Astrocyte of the cerebellum (primary cell): Measurements from ENCODE around the gene MROH8.
"Not testable (repeated sequence)": the region's sequence is repeated elsewhere in the genome, so short reads cannot be mapped to it uniquely, and the experiment has no call there.

ENCODE experiments used
- DNase-seq: peaks from one replicate; pipeline ENCODE4 v3.0.0-alpha.2; 2011; ENCODE audit warnings: low read depth
- H3K4me3 ChIP-seq: 2 replicates; pipeline ENCODE4 v1.5.1; 2011; ENCODE audit warnings: mild to moderate bottlenecking, low read depth, low read length, moderate library complexity
- in situ Hi-C: cut with HindIII; loops from 2 replicates; pipeline ENCODE4 v1.10.0; 2017; ENCODE audit warnings: low sequenced_read_pairs
- TF ChIP-seq, protein P1 (sequence below): IDR thresholded peaks from 2 replicates; pipeline ENCODE4 v1.5.1; 2012; ENCODE audit warnings: low read length, low read depth, moderate library complexity, mild to moderate bottlenecking; ENCODE audit errors: missing control alignments

The MROH8 gene

DNA sequence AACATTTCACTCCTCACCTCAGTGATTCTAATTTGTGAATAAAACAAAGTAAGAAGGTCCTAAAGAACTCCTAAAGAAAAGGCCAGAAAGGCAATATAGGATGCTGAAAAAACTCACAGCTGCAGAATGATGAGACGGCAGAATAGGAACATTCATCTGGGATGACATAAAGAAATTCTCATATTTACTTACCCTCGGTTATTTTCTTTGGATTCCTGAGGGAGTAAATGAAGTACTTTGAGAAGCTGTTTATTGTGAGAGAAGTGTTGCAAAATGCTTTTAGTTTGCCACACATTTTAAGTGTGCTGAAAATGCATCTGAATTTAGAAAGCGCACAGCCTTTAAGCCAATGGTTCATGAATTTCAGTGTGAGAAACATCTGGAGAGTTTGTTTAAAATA is 47.9 kb downstream of the MROH8 start:
- TF ChIP-seq, protein P1, sequence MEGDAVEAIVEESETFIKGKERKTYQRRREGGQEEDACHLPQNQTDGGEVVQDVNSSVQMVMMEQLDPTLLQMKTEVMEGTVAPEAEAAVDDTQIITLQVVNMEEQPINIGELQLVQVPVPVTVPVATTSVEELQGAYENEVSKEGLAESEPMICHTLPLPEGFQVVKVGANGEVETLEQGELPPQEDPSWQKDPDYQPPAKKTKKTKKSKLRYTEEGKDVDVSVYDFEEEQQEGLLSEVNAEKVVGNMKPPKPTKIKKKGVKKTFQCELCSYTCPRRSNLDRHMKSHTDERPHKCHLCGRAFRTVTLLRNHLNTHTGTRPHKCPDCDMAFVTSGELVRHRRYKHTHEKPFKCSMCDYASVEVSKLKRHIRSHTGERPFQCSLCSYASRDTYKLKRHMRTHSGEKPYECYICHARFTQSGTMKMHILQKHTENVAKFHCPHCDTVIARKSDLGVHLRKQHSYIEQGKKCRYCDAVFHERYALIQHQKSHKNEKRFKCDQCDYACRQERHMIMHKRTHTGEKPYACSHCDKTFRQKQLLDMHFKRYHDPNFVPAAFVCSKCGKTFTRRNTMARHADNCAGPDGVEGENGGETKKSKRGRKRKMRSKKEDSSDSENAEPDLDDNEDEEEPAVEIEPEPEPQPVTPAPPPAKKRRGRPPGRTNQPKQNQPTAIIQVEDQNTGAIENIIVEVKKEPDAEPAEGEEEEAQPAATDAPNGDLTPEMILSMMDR, result no peak
- DNase-seq, result no peak
- in situ Hi-C loops, result no loop called here
- no peak overlapping the region for H3K4me3 ChIP-seq

DNA sequence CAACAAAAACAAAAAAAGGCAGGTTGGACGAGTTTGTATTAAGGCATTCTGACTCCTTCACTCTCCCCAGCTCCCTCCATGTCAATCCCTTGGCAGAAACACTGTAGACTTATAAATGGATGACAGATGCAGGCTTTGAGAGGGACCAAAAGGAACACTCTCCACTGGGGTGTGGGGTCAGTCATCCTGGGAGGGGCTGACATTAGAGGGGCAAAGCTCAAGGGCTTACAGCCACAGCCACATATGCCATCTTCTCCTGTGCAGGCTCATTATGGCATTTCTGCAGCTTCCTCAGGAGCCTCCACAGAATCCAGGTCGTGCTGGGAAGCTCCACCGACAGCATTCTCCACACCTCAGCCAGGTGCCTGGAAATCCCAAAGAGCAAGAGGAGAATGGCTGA is 50.5 kb downstream of the MROH8 start:
- in situ Hi-C loops, result no loop called here
- H3K4me3 ChIP-seq, result no peak overlapping the region
- DNase-seq, result no peak
- TF ChIP-seq, protein P1, result no peak

DNA sequence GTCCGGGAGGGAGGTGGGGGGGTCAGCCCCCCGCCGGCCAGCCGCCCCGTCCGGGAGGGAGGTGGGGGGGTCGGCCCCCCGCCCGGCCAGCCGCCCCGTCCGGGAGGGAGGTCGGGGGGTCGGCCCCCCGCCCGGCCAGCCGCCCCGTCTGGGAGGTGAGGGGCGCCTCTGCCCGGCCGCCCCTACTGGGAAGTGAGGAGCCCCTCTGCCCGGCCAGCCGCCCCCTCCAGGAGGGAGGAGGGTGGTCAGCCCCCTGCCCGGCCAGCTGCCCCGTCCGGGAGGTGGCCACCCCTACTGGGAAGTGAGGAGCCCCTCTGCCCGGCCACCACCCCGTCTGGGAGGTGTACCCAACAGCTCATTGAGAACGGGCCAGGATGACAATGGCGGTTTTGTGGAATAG is 53.1 kb downstream of the MROH8 start:
- DNase-seq, H3K4me3 ChIP-seq, in situ Hi-C loops: not testable (repeated sequence)

DNA sequence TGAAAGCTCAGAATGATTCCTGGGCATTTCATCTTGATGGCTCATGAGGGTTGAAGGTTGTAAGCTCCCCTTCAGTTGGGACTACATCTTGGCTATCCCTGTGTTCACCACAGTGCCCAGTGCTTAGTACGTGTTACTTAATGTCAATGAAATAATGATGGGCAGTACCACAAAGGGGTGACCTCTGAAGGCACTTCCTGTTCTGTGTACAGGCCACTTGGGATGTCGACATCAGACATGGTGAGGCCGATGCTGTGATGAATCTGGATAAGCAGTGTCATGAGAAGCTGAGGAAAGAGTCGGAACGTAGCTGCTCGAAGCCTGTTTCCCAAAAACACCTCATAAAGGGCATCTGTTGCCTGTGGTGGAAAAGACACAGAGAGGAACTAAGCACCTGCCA is 55.9 kb downstream of the MROH8 start:
- DNase-seq, result no peak
- H3K4me3 ChIP-seq, result no peak overlapping the region
- in situ Hi-C loops, result loop anchor here (5.0 kb wide), 1 partner anchor 44 kb away; no protein-coding TSS in a partner anchor
- TF ChIP-seq, protein P1, result no peak

DNA sequence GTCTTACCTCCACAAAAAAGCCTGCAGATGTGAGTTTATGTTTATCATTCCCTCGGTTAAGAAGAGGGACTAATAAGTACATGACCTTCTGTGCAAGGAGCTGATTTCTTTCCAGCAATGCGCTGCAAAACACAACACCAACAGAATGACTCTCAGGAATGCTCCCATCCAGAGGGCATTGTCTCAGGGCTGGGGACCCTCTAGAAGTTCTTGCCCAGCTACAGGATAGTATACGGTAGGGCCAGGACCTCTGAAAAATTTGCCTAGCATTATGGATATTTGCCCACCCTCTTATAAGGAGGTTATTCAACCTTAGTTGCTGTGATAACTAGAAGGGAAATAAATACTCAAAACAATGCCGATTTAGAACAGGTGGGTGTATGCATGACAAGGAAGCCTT is 58.9 kb downstream of the MROH8 start:
- H3K4me3 ChIP-seq, result no peak overlapping the region
- no peak for DNase-seq
- TF ChIP-seq, protein P1, result no peak
- in situ Hi-C loops, result loop anchor here (5.0 kb wide), 1 partner anchor 47 kb away; no protein-coding TSS in a partner anchor

DNA sequence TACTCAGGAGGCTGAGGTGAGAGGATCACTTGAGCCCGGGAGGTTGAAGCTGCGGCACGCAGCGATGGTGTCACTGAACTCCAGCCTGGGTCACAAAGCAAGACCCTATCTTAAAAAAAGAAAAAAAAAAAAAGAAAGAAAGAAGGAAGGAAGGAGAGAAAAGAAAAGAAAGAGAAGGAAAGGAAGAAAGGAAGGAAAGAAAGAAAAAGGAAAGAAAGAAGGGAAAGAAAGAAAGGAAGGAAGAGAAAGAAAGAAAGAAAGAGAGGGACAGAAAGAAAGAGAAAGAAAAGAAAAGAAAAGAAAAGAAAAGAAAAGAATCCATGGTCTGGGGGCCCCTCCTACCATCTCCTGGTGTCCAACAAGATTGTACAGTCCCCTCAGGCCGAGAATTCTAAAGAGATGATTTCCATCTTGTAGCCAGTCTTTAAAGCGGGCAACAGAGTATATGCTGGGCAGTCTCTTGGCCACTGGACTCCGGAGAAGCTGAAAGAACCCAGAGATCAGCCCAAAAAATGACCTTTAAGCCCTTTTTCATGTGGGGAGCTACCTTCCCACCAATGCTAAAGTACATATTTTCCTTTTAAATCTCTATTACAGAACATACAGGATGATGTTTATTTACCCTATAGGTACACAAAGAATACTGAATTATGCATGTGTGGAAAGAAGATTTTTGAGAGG is 59.9 kb downstream of the MROH8 start:
- in situ Hi-C loops, result loop anchor here (5.0 kb wide), 1 partner anchor 48 kb away; no protein-coding TSS in a partner anchor
- DNase-seq, result no peak
- no peak overlapping the region for H3K4me3 ChIP-seq
- TF ChIP-seq, protein P1, result no peak

DNA sequence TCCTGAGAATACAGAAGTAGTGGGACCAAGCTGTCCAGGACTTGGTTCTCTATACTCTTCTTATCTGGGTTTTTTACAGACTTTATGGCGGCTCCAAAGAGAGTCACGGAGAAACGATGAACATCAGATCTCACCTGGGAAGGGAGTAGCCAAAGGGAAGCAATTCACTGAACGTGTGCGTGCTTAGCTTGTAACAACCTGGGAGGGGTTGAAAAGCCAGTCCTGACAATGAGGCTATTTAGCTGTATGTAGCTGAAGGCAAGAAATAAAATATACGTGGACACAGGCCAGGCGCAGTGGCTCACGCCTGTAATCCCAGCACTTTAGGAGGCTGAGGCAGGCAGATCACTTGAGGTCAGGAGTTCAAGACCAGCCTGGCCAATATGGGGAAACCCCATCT is 65.3 kb downstream of the MROH8 start:
- H3K4me3 ChIP-seq, result no peak overlapping the region
- TF ChIP-seq, protein P1, result no peak
- no peak for DNase-seq
- in situ Hi-C loops, result no loop called here
